ENCODE measurements around the gene HOXB2.

DNA sequence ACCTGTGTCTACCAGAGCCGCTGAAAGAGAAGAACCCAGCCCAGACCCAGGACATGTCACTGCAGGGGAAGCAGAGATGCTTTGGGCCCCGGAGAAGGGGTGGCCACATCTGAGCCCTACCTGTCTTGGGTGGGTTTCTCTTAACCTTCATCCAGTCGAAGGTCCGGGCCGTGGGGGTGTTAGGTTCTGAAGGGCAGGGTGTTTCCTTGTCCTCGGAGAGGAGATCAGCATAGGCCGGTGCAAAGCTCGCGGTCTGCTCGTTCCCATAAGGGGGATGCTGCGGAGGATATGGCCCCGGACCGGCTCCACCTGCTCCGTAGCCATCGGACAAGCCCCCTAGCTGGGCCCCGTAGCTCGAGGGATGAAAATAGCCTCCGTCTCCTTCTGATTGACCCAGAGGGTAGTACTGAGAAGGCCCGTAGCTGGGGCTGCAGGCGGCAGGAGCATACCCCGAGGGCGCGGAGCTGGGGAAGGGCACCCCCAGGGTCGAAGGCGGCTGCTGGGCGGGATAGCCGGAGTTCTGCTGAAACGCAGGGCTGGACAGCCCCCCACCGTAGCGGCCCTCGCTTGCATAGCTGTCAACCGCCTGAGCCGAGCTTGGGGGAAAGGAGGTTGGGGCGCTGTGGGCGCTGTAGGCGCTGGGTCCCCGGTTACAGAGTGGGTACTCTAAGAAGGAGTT lies 14.6 kb downstream of the HOXB2 start:
- TF ChIP-seq, protein P1, sequence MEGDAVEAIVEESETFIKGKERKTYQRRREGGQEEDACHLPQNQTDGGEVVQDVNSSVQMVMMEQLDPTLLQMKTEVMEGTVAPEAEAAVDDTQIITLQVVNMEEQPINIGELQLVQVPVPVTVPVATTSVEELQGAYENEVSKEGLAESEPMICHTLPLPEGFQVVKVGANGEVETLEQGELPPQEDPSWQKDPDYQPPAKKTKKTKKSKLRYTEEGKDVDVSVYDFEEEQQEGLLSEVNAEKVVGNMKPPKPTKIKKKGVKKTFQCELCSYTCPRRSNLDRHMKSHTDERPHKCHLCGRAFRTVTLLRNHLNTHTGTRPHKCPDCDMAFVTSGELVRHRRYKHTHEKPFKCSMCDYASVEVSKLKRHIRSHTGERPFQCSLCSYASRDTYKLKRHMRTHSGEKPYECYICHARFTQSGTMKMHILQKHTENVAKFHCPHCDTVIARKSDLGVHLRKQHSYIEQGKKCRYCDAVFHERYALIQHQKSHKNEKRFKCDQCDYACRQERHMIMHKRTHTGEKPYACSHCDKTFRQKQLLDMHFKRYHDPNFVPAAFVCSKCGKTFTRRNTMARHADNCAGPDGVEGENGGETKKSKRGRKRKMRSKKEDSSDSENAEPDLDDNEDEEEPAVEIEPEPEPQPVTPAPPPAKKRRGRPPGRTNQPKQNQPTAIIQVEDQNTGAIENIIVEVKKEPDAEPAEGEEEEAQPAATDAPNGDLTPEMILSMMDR (IDR thresholded peaks at IDR 0.05) = no peak
- TF ChIP-seq, protein P2, sequence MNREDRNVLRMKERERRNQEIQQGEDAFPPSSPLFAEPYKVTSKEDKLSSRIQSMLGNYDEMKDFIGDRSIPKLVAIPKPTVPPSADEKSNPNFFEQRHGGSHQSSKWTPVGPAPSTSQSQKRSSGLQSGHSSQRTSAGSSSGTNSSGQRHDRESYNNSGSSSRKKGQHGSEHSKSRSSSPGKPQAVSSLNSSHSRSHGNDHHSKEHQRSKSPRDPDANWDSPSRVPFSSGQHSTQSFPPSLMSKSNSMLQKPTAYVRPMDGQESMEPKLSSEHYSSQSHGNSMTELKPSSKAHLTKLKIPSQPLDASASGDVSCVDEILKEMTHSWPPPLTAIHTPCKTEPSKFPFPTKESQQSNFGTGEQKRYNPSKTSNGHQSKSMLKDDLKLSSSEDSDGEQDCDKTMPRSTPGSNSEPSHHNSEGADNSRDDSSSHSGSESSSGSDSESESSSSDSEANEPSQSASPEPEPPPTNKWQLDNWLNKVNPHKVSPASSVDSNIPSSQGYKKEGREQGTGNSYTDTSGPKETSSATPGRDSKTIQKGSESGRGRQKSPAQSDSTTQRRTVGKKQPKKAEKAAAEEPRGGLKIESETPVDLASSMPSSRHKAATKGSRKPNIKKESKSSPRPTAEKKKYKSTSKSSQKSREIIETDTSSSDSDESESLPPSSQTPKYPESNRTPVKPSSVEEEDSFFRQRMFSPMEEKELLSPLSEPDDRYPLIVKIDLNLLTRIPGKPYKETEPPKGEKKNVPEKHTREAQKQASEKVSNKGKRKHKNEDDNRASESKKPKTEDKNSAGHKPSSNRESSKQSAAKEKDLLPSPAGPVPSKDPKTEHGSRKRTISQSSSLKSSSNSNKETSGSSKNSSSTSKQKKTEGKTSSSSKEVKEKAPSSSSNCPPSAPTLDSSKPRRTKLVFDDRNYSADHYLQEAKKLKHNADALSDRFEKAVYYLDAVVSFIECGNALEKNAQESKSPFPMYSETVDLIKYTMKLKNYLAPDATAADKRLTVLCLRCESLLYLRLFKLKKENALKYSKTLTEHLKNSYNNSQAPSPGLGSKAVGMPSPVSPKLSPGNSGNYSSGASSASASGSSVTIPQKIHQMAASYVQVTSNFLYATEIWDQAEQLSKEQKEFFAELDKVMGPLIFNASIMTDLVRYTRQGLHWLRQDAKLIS (CRISPR knock-in tag; IDR thresholded peaks at IDR 0.05; ENCODE audit: borderline replicate concordance) = no peak
- no peak for TF ChIP-seq ZNF121 (CRISPR knock-in tag; IDR thresholded peaks at IDR 0.05)
- TF ChIP-seq, protein P3, sequence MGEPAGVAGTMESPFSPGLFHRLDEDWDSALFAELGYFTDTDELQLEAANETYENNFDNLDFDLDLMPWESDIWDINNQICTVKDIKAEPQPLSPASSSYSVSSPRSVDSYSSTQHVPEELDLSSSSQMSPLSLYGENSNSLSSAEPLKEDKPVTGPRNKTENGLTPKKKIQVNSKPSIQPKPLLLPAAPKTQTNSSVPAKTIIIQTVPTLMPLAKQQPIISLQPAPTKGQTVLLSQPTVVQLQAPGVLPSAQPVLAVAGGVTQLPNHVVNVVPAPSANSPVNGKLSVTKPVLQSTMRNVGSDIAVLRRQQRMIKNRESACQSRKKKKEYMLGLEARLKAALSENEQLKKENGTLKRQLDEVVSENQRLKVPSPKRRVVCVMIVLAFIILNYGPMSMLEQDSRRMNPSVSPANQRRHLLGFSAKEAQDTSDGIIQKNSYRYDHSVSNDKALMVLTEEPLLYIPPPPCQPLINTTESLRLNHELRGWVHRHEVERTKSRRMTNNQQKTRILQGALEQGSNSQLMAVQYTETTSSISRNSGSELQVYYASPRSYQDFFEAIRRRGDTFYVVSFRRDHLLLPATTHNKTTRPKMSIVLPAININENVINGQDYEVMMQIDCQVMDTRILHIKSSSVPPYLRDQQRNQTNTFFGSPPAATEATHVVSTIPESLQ (CRISPR knock-in tag; IDR thresholded peaks at IDR 0.05) = no peak
- no peak for TF ChIP-seq ZNF263 (CRISPR knock-in tag; IDR thresholded peaks at IDR 0.05; ENCODE audit: low read depth)
- TF ChIP-seq SP1 (CRISPR knock-in tag; conservative IDR thresholded peaks at IDR 0.05) = no peak
- TF ChIP-seq, protein P4, sequence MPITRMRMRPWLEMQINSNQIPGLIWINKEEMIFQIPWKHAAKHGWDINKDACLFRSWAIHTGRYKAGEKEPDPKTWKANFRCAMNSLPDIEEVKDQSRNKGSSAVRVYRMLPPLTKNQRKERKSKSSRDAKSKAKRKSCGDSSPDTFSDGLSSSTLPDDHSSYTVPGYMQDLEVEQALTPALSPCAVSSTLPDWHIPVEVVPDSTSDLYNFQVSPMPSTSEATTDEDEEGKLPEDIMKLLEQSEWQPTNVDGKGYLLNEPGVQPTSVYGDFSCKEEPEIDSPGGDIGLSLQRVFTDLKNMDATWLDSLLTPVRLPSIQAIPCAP (CRISPR knock-in tag; IDR thresholded peaks at IDR 0.05) = no peak
- TF ChIP-seq, protein P5, sequence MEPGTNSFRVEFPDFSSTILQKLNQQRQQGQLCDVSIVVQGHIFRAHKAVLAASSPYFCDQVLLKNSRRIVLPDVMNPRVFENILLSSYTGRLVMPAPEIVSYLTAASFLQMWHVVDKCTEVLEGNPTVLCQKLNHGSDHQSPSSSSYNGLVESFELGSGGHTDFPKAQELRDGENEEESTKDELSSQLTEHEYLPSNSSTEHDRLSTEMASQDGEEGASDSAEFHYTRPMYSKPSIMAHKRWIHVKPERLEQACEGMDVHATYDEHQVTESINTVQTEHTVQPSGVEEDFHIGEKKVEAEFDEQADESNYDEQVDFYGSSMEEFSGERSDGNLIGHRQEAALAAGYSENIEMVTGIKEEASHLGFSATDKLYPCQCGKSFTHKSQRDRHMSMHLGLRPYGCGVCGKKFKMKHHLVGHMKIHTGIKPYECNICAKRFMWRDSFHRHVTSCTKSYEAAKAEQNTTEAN (CRISPR knock-in tag; IDR thresholded peaks at IDR 0.05) = no peak
- no peak for TF ChIP-seq ZNF317 (CRISPR knock-in tag; IDR thresholded peaks at IDR 0.05; ENCODE audit: borderline replicate concordance, low read depth)
- TF ChIP-seq, protein P6, sequence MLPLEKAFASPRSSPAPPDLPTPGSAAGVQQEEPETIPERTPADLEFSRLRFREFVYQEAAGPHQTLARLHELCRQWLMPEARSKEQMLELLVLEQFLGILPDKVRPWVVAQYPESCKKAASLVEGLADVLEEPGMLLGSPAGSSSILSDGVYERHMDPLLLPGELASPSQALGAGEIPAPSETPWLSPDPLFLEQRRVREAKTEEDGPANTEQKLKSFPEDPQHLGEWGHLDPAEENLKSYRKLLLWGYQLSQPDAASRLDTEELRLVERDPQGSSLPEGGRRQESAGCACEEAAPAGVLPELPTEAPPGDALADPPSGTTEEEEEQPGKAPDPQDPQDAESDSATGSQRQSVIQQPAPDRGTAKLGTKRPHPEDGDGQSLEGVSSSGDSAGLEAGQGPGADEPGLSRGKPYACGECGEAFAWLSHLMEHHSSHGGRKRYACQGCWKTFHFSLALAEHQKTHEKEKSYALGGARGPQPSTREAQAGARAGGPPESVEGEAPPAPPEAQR (CRISPR knock-in tag; IDR thresholded peaks at IDR 0.05) = no peak
- TF ChIP-seq, protein P7, sequence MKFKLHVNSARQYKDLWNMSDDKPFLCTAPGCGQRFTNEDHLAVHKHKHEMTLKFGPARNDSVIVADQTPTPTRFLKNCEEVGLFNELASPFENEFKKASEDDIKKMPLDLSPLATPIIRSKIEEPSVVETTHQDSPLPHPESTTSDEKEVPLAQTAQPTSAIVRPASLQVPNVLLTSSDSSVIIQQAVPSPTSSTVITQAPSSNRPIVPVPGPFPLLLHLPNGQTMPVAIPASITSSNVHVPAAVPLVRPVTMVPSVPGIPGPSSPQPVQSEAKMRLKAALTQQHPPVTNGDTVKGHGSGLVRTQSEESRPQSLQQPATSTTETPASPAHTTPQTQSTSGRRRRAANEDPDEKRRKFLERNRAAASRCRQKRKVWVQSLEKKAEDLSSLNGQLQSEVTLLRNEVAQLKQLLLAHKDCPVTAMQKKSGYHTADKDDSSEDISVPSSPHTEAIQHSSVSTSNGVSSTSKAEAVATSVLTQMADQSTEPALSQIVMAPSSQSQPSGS (CRISPR knock-in tag; IDR thresholded peaks at IDR 0.05; ENCODE audit: borderline replicate concordance, low read depth) = no peak
- TF ChIP-seq, protein P8, sequence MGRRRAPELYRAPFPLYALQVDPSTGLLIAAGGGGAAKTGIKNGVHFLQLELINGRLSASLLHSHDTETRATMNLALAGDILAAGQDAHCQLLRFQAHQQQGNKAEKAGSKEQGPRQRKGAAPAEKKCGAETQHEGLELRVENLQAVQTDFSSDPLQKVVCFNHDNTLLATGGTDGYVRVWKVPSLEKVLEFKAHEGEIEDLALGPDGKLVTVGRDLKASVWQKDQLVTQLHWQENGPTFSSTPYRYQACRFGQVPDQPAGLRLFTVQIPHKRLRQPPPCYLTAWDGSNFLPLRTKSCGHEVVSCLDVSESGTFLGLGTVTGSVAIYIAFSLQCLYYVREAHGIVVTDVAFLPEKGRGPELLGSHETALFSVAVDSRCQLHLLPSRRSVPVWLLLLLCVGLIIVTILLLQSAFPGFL (CRISPR knock-in tag; IDR thresholded peaks at IDR 0.05; ENCODE audit: borderline replicate concordance) = no peak

Data from WTC11 (cell line).